Panc1 (cell line): ENCODE measurements around the gene TLCD1.

Experiments
- POLR2AphosphoS5 ChIP-seq: IDR thresholded peaks from 2 replicates; pipeline ENCODE4 v1.6.1; 2012; ENCODE audit warnings: mild to moderate bottlenecking, low read depth, low read length, moderate library complexity
- SIN3A ChIP-seq: IDR thresholded peaks from 2 replicates; pipeline ENCODE4 v1.6.1; 2012; ENCODE audit warnings: low read depth, mild to moderate bottlenecking, low read length, moderate library complexity, borderline replicate concordance; ENCODE audit not compliant: insufficient read depth
- TF ChIP-seq, protein P1 (sequence below): fragments of 450-650 bp; IDR thresholded peaks from 2 replicates; pipeline ENCODE4 v1.5.1; 2017; ENCODE audit warnings: mild to moderate bottlenecking

- TF ChIP-seq, protein P1, sequence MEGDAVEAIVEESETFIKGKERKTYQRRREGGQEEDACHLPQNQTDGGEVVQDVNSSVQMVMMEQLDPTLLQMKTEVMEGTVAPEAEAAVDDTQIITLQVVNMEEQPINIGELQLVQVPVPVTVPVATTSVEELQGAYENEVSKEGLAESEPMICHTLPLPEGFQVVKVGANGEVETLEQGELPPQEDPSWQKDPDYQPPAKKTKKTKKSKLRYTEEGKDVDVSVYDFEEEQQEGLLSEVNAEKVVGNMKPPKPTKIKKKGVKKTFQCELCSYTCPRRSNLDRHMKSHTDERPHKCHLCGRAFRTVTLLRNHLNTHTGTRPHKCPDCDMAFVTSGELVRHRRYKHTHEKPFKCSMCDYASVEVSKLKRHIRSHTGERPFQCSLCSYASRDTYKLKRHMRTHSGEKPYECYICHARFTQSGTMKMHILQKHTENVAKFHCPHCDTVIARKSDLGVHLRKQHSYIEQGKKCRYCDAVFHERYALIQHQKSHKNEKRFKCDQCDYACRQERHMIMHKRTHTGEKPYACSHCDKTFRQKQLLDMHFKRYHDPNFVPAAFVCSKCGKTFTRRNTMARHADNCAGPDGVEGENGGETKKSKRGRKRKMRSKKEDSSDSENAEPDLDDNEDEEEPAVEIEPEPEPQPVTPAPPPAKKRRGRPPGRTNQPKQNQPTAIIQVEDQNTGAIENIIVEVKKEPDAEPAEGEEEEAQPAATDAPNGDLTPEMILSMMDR, result no peak
- no peak for TF ChIP-seq POLR2AphosphoS5
- TF ChIP-seq SIN3A, result no peak
Measured at GRCh38 chr17:28747801-28748750, 22.0 kb upstream of the TLCD1 start.
